H9 (cell line): ENCODE data around the gene MAP7. TPM values are rescaled to one million over a fixed set of nuclear protein-coding genes. Genes with fewer than 3 reads are reported as not detected.
A peak's percentile ranks its signal among the peaks of the same experiment; 100 is the strongest.

Source experiments
- DNase-seq: peaks from one replicate; pipeline ENCODE4 v3.0.0-alpha.2; 2017
- H2AFZ ChIP-seq: one replicate; pipeline ENCODE4 v1.6.1; 2013; ENCODE audit warnings: mild to moderate bottlenecking, low read length, control low read depth, moderate library complexity
- H2AK5ac ChIP-seq: 2 replicates; pipeline ENCODE4 v1.6.1; 2013; ENCODE audit warnings: low read length, control low read depth, mixed read lengths; ENCODE audit not compliant: insufficient read length
- H2BK120ac ChIP-seq: one replicate; pipeline ENCODE4 v1.6.1; 2013; ENCODE audit warnings: low read depth, mild to moderate bottlenecking, low read length, control low read depth, inconsistent platforms; ENCODE audit not compliant: poor library complexity, severe bottlenecking
- H2BK12ac ChIP-seq: 2 replicates; pipeline ENCODE4 v1.6.1; 2013; ENCODE audit warnings: low read length, control low read depth, mixed read lengths, low read depth; ENCODE audit not compliant: insufficient read length
- H2BK15ac ChIP-seq: 2 replicates; pipeline ENCODE4 v1.6.1; 2013; ENCODE audit warnings: low read depth, low read length, control low read depth
- H2BK20ac ChIP-seq: one replicate; pipeline ENCODE4 v1.6.1; 2013; ENCODE audit warnings: low read depth, mild to moderate bottlenecking, low read length, control low read depth, inconsistent platforms; ENCODE audit not compliant: poor library complexity, severe bottlenecking
- H2BK5ac ChIP-seq: 2 replicates; pipeline ENCODE4 v1.6.1; 2013; ENCODE audit warnings: low read length, control low read depth, mixed read lengths; ENCODE audit not compliant: insufficient read length
- H3K14ac ChIP-seq: 2 replicates; pipeline ENCODE4 v1.6.1; 2013; ENCODE audit warnings: low read length, control low read depth; ENCODE audit not compliant: insufficient read depth
- H3K18ac ChIP-seq: 2 replicates; pipeline ENCODE4 v1.6.1; 2013; ENCODE audit warnings: low read depth, mild to moderate bottlenecking, mixed read lengths, low read length, control low read depth; ENCODE audit not compliant: insufficient read length
- H3K23ac ChIP-seq: 2 replicates; pipeline ENCODE4 v1.6.1; 2013; ENCODE audit warnings: low read length, control low read depth, mixed read lengths, low read depth; ENCODE audit not compliant: insufficient read length
- H3K23me2 ChIP-seq: 2 replicates; pipeline ENCODE4 v1.6.1; 2013; ENCODE audit warnings: low read depth, mild to moderate bottlenecking, mixed read lengths, low read length, control low read depth; ENCODE audit not compliant: insufficient read length, poor library complexity, severe bottlenecking
- H3K27ac ChIP-seq: 2 replicates; pipeline ENCODE4 v1.5.1; 2013; ENCODE audit warnings: low read length, control low read depth, mixed read lengths, low read depth; ENCODE audit not compliant: insufficient read length
- H3K27me3 ChIP-seq: 2 replicates; pipeline ENCODE4 v1.6.1; 2013; ENCODE audit warnings: low read length, control low read depth, inconsistent platforms; ENCODE audit not compliant: insufficient read depth
- H3K4ac ChIP-seq: 2 replicates; pipeline ENCODE4 v1.6.1; 2013; ENCODE audit warnings: low read depth, mild to moderate bottlenecking, control low read depth, inconsistent platforms, low read length, moderate library complexity
- H3K4me1 ChIP-seq: 2 replicates; pipeline ENCODE4 v1.6.1; 2013; ENCODE audit warnings: low read length, control low read depth, inconsistent platforms; ENCODE audit not compliant: insufficient read depth
- H3K4me2 ChIP-seq: 2 replicates; pipeline ENCODE4 v1.6.1; 2013; ENCODE audit warnings: low read length, control low read depth, mixed read lengths; ENCODE audit not compliant: insufficient read length, insufficient read depth
- H3K56ac ChIP-seq: 2 replicates; pipeline ENCODE4 v1.6.1; 2013; ENCODE audit warnings: low read depth, mild to moderate bottlenecking, mixed read lengths, low read length, control low read depth; ENCODE audit not compliant: insufficient read length
- H3K79me1 ChIP-seq: 2 replicates; pipeline ENCODE4 v1.6.1; 2013; ENCODE audit warnings: low read depth, mild to moderate bottlenecking, moderate library complexity, low read length, control low read depth, inconsistent platforms; ENCODE audit not compliant: insufficient read depth, poor library complexity, severe bottlenecking
- H3K79me2 ChIP-seq: 2 replicates; pipeline ENCODE4 v1.6.1; 2013; ENCODE audit warnings: low read length, control low read depth, inconsistent platforms; ENCODE audit not compliant: insufficient read depth
- H3K9ac ChIP-seq: 2 replicates; pipeline ENCODE4 v1.6.1; 2013; ENCODE audit warnings: low read length, control low read depth, mixed read lengths; ENCODE audit not compliant: insufficient read length; ENCODE audit errors: extremely low read depth
- H3K9me3 ChIP-seq: one replicate; pipeline ENCODE4 v1.6.1; 2013; ENCODE audit warnings: low read depth, low read length, inconsistent platforms; ENCODE audit not compliant: control insufficient read depth
- H3T11ph ChIP-seq: one replicate; pipeline ENCODE4 v1.6.1; 2013; ENCODE audit warnings: mild to moderate bottlenecking, low read length, control low read depth, inconsistent platforms
- H4K20me1 ChIP-seq: one replicate; pipeline ENCODE4 v1.6.1; 2013; ENCODE audit not compliant: control insufficient read depth, insufficient read length, insufficient read depth
- H4K5ac ChIP-seq: 2 replicates; pipeline ENCODE4 v1.6.1; 2013; ENCODE audit warnings: low read depth, mild to moderate bottlenecking, mixed read lengths, low read length, control low read depth; ENCODE audit not compliant: insufficient read length
- H4K8ac ChIP-seq: replicated peaks from 2 replicates; pipeline ENCODE4 v1.6.1; 2013; ENCODE audit warnings: low read length, control low read depth, mixed read lengths, low read depth; ENCODE audit not compliant: insufficient read length
- H4K91ac ChIP-seq: 2 replicates; pipeline ENCODE4 v1.6.1; 2013; ENCODE audit warnings: low read depth, mild to moderate bottlenecking, moderate library complexity, mixed read lengths, low read length, control low read depth; ENCODE audit not compliant: insufficient read length
- H3K27ac Mint-ChIP-seq, 3 experiments: 2 replicates in 2 of 3; 3 replicates in 1 of 3; pipeline ENCODE4 v1.8.0; 2020 to 2021; ENCODE audit warnings: mixed read lengths in 3 of 3, mild to moderate bottlenecking in 1 of 3, moderate library complexity in 1 of 3
- H3K27me3 Mint-ChIP-seq: 2 replicates; pipeline ENCODE4 v1.8.0; 2021; ENCODE audit warnings: low read depth, mild to moderate bottlenecking, moderate library complexity, mixed read lengths
- H3K36me3 Mint-ChIP-seq, 3 experiments: 2 replicates in 2 of 3; 3 replicates in 1 of 3; pipeline ENCODE4 v1.8.0; 2020 to 2021; ENCODE audit warnings: low read depth in 3 of 3, mixed read lengths in 3 of 3; ENCODE audit not compliant: insufficient read depth in 1 of 3
- H3K4me1 Mint-ChIP-seq, 2 experiments: 2 replicates each; pipeline ENCODE4 v1.8.0; 2020; ENCODE audit warnings: mixed read lengths in 2 of 2
- H3K4me3 Mint-ChIP-seq, 2 experiments: 2 replicates in 1 of 2; 3 replicates in 1 of 2; pipeline ENCODE4 v1.8.0; 2020 to 2021; ENCODE audit warnings: mild to moderate bottlenecking in 2 of 2, mixed read lengths in 2 of 2, moderate library complexity in 1 of 2
- H3K9me3 Mint-ChIP-seq, 2 experiments: 2 replicates in 1 of 2; 3 replicates in 1 of 2; pipeline ENCODE4 v1.8.0; 2020; ENCODE audit warnings: mild to moderate bottlenecking in 2 of 2, mixed read lengths in 2 of 2, moderate library complexity in 1 of 2
- WGBS: extraction: QIAGEN DNeasy Blood & Tissue Kit; methylation state at CpG from one replicate; pipeline ENCODE4 v1.1.7; 2013; ENCODE audit warnings: missing lambda C conversion rate, low lambda C conversion rate, mixed read lengths; ENCODE audit not compliant: insufficient read length; ENCODE audit errors: extremely low coverage; 5-methylcytosine and 5-hydroxymethylcytosine counted together
- total RNA-seq: library from RNA; stranded (reverse); gene quantifications from 2 replicates; pipeline ENCODE4 v1.2.1, GENCODE V29; 2021
- TF ChIP-seq, protein P1 (sequence below): fragments of 200-600 bp; sonication (generic); conservative IDR thresholded peaks from 3 replicates; pipeline ENCODE4 v1.8.0; 2021; ENCODE audit warnings: antibody characterized with exemption, mild to moderate bottlenecking

Gene MAP7
- total RNA-seq, 1 experiment from 2014 or later: 51.1 TPM

DNA sequence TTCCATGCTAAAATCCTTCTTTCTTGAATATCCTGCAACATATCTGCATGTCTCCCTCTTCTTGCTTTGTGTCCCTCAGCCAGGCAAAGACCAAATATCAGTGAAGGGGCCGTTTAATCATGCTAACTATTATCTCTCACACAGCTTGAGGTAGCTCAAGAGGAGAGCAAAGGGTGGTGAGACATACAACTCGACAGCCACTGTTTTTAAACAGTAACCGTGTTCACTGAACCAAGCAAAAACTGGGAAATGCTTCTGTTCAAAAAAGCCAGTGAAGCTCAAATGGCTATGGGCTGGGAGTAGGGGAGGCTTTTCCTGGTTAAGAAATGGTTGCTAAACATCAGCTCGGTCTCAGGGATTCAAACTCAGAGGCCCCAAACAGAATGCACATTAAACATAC lies 83.4 kb downstream of the MAP7 start:
- H3T11ph ChIP-seq: no peak overlapping the region
- H3K27me3 Mint-ChIP-seq: no peaks in the 10 kb centered on the region
- no peaks in the 10 kb centered on the region for H3K9me3 Mint-ChIP-seq
- H2AK5ac ChIP-seq: no peak overlapping the region
- no peak overlapping the region for H2AFZ ChIP-seq
- H2BK12ac ChIP-seq: no peak overlapping the region
- H3K23me2 ChIP-seq: no peaks in the 10 kb centered on the region
- no peak overlapping the region for H3K4ac ChIP-seq
- H3K4me3 Mint-ChIP-seq: no peak overlapping the region
- H3K4me1 Mint-ChIP-seq: peaks cover 40 to 48% of the 10 kb centered on the region in 2 experiments
- H3K4me1 ChIP-seq: peaks cover 6% of the 10 kb centered on the region; the same call in 1 of the 2 replicates
- no peak overlapping the region for H2BK15ac ChIP-seq
- H4K8ac ChIP-seq: no peak overlapping the region
- H3K14ac ChIP-seq: no peak overlapping the region
- H2BK20ac ChIP-seq: no peak overlapping the region
- no peaks in the 10 kb centered on the region for H3K9me3 ChIP-seq
- no peak overlapping the region for H3K23ac ChIP-seq
- H2BK5ac ChIP-seq: no peak overlapping the region
- TF ChIP-seq, protein P1, sequence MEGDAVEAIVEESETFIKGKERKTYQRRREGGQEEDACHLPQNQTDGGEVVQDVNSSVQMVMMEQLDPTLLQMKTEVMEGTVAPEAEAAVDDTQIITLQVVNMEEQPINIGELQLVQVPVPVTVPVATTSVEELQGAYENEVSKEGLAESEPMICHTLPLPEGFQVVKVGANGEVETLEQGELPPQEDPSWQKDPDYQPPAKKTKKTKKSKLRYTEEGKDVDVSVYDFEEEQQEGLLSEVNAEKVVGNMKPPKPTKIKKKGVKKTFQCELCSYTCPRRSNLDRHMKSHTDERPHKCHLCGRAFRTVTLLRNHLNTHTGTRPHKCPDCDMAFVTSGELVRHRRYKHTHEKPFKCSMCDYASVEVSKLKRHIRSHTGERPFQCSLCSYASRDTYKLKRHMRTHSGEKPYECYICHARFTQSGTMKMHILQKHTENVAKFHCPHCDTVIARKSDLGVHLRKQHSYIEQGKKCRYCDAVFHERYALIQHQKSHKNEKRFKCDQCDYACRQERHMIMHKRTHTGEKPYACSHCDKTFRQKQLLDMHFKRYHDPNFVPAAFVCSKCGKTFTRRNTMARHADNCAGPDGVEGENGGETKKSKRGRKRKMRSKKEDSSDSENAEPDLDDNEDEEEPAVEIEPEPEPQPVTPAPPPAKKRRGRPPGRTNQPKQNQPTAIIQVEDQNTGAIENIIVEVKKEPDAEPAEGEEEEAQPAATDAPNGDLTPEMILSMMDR: no peak
- peaks cover 4% of the 10 kb centered on the region; the same call in 1 of the 2 replicates for H3K79me2 ChIP-seq
- H4K91ac ChIP-seq: no peak overlapping the region
- peak overlapping the region in 1 of 3 experiments; percentile 63; a peak in 2 of 7 replicates for H3K27ac Mint-ChIP-seq
- no peak overlapping the region for H2BK120ac ChIP-seq
- H3K9ac ChIP-seq: no peak overlapping the region
- H4K5ac ChIP-seq: no peak overlapping the region
- DNase-seq: no peak
- no peak overlapping the region for H3K56ac ChIP-seq
- no peak overlapping the region for H3K18ac ChIP-seq
- H3K4me2 ChIP-seq: no peak overlapping the region
- no peaks in the 10 kb centered on the region for H3K27me3 ChIP-seq
- no CpG with 5 or more reads among the region's 4 CpGs for WGBS
- H4K20me1 ChIP-seq: no peaks in the 10 kb centered on the region
- no peaks in the 10 kb centered on the region for H3K79me1 ChIP-seq
- no peak overlapping the region for H3K27ac ChIP-seq
- no peaks in the 10 kb centered on the region for H3K36me3 Mint-ChIP-seq
